Natural killer cell (primary cell): ENCODE data around the gene COL20A1. TPM values are rescaled to one million over a fixed set of nuclear protein-coding genes. Genes with fewer than 3 reads are reported as not detected.

ENCODE experiments used
- ATAC-seq, 3 donors: fragments of 150-1000 bp in 2 of 3; fragments of 200-7000 bp in 1 of 3; cut with Tn5 transposase; 1 replicate in 1 of 3; 2 replicates in 2 of 3; pipeline ENCODE4 v1.10.0; 2021; ENCODE audit warnings: mild to moderate bottlenecking in 2 of 3, moderate library complexity in 2 of 3
- DNase-seq, 2 donors: peaks; one replicate each; pipeline versions ENCODE4 v3.0.0 to v3.0.0-alpha.2; 2013 to 2021; ENCODE audit warnings: mixed read lengths in 1 of 2
- H3K27ac ChIP-seq: one replicate; pipeline ENCODE4 v1.5.1; 2013; ENCODE audit warnings: mild to moderate bottlenecking, low read length
- H3K27me3 ChIP-seq: one replicate; pipeline ENCODE4 v1.6.1; 2013; ENCODE audit warnings: low read length; ENCODE audit not compliant: control insufficient read depth, insufficient read depth
- H3K36me3 ChIP-seq: one replicate; pipeline ENCODE4 v1.6.1; 2013; ENCODE audit warnings: low read length; ENCODE audit not compliant: control insufficient read depth, insufficient read depth
- H3K4me1 ChIP-seq: one replicate; pipeline ENCODE4 v1.6.1; 2013; ENCODE audit warnings: low read length; ENCODE audit not compliant: control insufficient read depth, insufficient read depth
- H3K4me3 ChIP-seq: one replicate; pipeline ENCODE4 v1.5.1; 2013; ENCODE audit warnings: low read length
- H3K9me3 ChIP-seq: one replicate; pipeline ENCODE4 v1.6.1; 2013; ENCODE audit warnings: low read length; ENCODE audit not compliant: control insufficient read depth, insufficient read depth
- H3K27ac Mint-ChIP-seq, 2 donors: one replicate each; pipeline ENCODE4 v1.8.0; 2022; ENCODE audit warnings: mild to moderate bottlenecking in 2 of 2, mixed read lengths in 2 of 2, moderate library complexity in 1 of 2
- H3K27me3 Mint-ChIP-seq, 2 donors: one replicate each; pipeline ENCODE4 v1.8.0; 2022; ENCODE audit warnings: low read depth in 2 of 2, mixed read lengths in 2 of 2
- H3K36me3 Mint-ChIP-seq: one replicate; pipeline ENCODE4 v1.8.0; 2022; ENCODE audit warnings: mixed read lengths
- H3K4me1 Mint-ChIP-seq, 2 donors: one replicate each; pipeline ENCODE4 v1.8.0; 2022; ENCODE audit warnings: mixed read lengths in 2 of 2
- H3K4me3 Mint-ChIP-seq: one replicate; pipeline ENCODE4 v1.8.0; 2022; ENCODE audit warnings: mild to moderate bottlenecking, moderate library complexity, mixed read lengths
- H3K9me3 Mint-ChIP-seq, 2 donors: one replicate each; pipeline ENCODE4 v1.8.0; 2022; ENCODE audit warnings: mixed read lengths in 2 of 2
- WGBS: methylation state at CpG from one replicate; pipeline ENCODE4 v1.1.7; 2013; ENCODE audit warnings: missing lambda C conversion rate; ENCODE audit not compliant: insufficient coverage; 5-methylcytosine and 5-hydroxymethylcytosine counted together
- intact Hi-C: fragments of 100-400 bp; cut with micrococcal nuclease; formaldehyde crosslinking; loops from one replicate; pipeline ENCODE4 v1.14.2; 2022
- total RNA-seq, 4 donors: library from RNA; stranded (reverse); fragments of 120-200 nt in 1 of 4; gene quantifications; one replicate each; pipeline versions ENCODE4 v1.2.3 to v1.2.4, GENCODE V29; 2013 to 2022
- TF ChIP-seq, protein P1 (sequence below): fragments of 200-600 bp; IDR thresholded peaks from one replicate; pipeline ENCODE4 v1.8.0; 2022; ENCODE audit warnings: antibody characterized with exemption

Gene COL20A1
- total RNA-seq, 3 donors from 2014 or later (not counting 1 experiment from before 2014, with no cell fraction given), result 0.12 to 0.33 TPM; not detected in 1

DNA sequence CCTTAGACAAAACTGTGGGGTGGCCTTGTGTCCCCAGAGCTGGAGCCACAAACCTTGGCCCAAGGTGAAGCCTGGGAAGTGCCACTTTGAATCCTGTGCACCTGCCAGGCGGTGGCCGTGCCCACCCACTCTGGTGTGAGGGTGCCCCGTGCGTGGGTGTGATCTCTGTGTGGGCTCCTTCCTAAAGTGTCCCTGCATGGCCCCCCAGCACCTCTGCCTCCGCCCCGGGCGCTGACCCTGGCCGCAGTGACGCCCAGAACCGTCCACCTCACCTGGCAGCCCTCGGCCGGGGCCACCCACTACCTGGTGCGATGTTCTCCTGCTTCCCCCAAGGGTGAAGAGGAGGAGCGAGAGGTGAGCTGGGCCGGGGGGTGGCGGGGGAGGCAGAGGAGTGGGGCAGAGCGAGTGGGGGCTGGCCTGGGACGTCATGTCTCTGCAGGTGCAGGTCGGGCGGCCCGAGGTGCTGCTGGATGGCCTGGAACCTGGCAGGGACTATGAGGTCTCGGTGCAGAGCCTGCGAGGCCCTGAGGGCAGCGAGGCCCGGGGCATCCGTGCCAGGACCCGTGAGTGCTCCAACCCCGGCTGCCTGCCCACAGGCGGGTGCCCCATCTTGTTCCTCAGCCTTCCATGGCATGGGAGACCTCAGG lies 18.3 kb downstream of the COL20A1 start:
- Histone ChIP-seq H3K4me3 (no peak overlapping the region), H3K27me3 (no peaks in the 10 kb centered on the region), H3K27ac (no peak overlapping the region), H3K36me3 (no peaks in the 10 kb centered on the region), H3K9me3 (no peaks in the 10 kb centered on the region), H3K4me1 (peaks cover 3% of the 10 kb centered on the region)
- Mint-ChIP-seq H3K4me1 (no peaks in the 10 kb centered on the region), H3K27ac (no peak overlapping the region), H3K9me3 (no peaks in the 10 kb centered on the region), H3K4me3 (no peak overlapping the region), H3K27me3 (no peaks in the 10 kb centered on the region), H3K36me3 (no peaks in the 10 kb centered on the region)
- intact Hi-C loops, result no loop called here
- 90% methylated on average over 29 of the region's 29 CpGs for WGBS
- ATAC-seq (no peak), DNase-seq (no peak)
- TF ChIP-seq, protein P1, sequence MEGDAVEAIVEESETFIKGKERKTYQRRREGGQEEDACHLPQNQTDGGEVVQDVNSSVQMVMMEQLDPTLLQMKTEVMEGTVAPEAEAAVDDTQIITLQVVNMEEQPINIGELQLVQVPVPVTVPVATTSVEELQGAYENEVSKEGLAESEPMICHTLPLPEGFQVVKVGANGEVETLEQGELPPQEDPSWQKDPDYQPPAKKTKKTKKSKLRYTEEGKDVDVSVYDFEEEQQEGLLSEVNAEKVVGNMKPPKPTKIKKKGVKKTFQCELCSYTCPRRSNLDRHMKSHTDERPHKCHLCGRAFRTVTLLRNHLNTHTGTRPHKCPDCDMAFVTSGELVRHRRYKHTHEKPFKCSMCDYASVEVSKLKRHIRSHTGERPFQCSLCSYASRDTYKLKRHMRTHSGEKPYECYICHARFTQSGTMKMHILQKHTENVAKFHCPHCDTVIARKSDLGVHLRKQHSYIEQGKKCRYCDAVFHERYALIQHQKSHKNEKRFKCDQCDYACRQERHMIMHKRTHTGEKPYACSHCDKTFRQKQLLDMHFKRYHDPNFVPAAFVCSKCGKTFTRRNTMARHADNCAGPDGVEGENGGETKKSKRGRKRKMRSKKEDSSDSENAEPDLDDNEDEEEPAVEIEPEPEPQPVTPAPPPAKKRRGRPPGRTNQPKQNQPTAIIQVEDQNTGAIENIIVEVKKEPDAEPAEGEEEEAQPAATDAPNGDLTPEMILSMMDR, result no peak

DNA sequence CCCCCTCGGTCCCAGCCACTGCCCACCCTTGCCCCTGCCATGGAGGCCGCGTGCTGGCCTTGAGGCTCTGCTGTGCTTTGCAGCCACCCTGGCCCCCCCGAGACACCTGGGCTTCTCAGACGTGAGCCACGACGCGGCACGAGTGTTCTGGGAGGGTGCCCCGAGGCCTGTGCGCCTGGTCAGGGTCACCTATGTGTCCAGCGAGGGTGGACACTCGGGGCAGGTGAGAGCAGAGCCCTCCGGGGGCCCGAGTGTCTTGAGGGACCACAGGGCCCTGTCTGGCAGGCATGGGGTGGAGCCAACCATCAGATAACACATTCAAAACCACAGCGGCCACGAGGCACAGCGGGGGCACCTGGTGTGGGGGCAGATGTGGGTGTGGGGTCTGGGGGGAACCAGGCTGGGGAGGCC lies 18.9 kb downstream of the COL20A1 start:
- Histone ChIP-seq H3K4me3 (no peak overlapping the region), H3K9me3 (no peaks in the 10 kb centered on the region), H3K4me1 (peaks cover 3% of the 10 kb centered on the region), H3K27me3 (no peaks in the 10 kb centered on the region), H3K36me3 (no peaks in the 10 kb centered on the region), H3K27ac (no peak overlapping the region)
- H3K27ac Mint-ChIP-seq, result no peak overlapping the region
- ATAC-seq, result no peak
- intact Hi-C loops, result no loop called here
- H3K4me3 Mint-ChIP-seq, result no peak overlapping the region
- no peaks in the 10 kb centered on the region for H3K9me3 Mint-ChIP-seq
- DNase-seq, result no peak
- H3K4me1 Mint-ChIP-seq, result no peaks in the 10 kb centered on the region
- no peaks in the 10 kb centered on the region for H3K36me3 Mint-ChIP-seq
- H3K27me3 Mint-ChIP-seq, result no peaks in the 10 kb centered on the region
- 61% methylated on average over 15 of the region's 18 CpGs for WGBS
- TF ChIP-seq, protein P1, result no peak

DNA sequence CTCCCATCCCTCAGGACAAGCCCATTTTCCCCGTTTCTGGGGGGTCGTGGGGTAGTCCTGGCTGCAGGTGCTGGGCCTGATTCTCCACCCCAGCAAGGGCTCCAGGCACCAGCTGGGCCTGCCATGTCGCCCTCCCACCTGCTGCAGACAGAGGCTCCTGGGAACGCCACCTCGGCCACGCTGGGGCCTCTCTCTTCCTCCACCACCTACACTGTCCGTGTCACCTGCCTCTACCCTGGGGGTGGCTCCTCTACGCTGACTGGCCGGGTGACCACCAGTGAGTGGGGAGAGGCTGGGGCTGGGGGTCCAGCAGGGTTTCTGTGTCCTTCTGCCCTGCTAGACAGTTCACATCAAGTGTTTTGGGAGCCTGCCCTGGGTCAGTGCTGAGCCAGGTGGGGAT lies 19.3 kb downstream of the COL20A1 start:
- DNase-seq (no peak), ATAC-seq (no peak)
- Mint-ChIP-seq H3K27me3 (no peaks in the 10 kb centered on the region), H3K9me3 (no peaks in the 10 kb centered on the region), H3K4me3 (no peak overlapping the region), H3K36me3 (no peaks in the 10 kb centered on the region), H3K4me1 (no peaks in the 10 kb centered on the region), H3K27ac (no peak overlapping the region)
- Histone ChIP-seq H3K27me3 (no peaks in the 10 kb centered on the region), H3K27ac (no peak overlapping the region), H3K4me3 (no peak overlapping the region), H3K36me3 (no peaks in the 10 kb centered on the region), H3K4me1 (peaks cover 3% of the 10 kb centered on the region), H3K9me3 (no peaks in the 10 kb centered on the region)
- WGBS, result 52% methylated on average over 6 of the region's 9 CpGs
- TF ChIP-seq, protein P1, result no peak
- intact Hi-C loops, result no loop called here
